PFSK-1 (cell line): Measurements from ENCODE around the gene EVA1B.

Experiments
- FOXP2 ChIP-seq: optimal IDR thresholded peaks from 2 replicates; pipeline ENCODE3; 2011; ENCODE audit warnings: borderline replicate concordance, control low read depth, inconsistent platforms; ENCODE audit not compliant: insufficient read depth; ENCODE audit errors: extremely low read length, extremely low read depth
- POLR2AphosphoS5 ChIP-seq: IDR thresholded peaks from 2 replicates; pipeline ENCODE4 v1.6.1; 2012; ENCODE audit warnings: low read depth, mild to moderate bottlenecking, control low read depth, low read length, moderate library complexity
- SIN3A ChIP-seq: IDR thresholded peaks from 2 replicates; pipeline ENCODE4 v1.6.1; 2012; ENCODE audit warnings: mild to moderate bottlenecking, low read length, moderate library complexity, borderline replicate concordance; ENCODE audit not compliant: insufficient read depth
- TAF1 ChIP-seq: IDR thresholded peaks from 2 replicates; pipeline ENCODE4 v1.6.1; 2012; ENCODE audit warnings: low read length, control low read depth, borderline replicate concordance; ENCODE audit not compliant: insufficient read depth
- TF ChIP-seq, protein P1 (sequence below), 2 experiments: IDR thresholded peaks; 2 replicates each; pipeline versions ENCODE4 v1.6.1 to v1.8.0; 2011 to 2012; ENCODE audit warnings: low read depth in 2 of 2, low read length in 2 of 2, control low read depth in 1 of 2, inconsistent platforms in 1 of 2, mild to moderate bottlenecking in 1 of 2, moderate library complexity in 1 of 2; ENCODE audit not compliant: insufficient read depth in 1 of 2

The EVA1B gene

DNA sequence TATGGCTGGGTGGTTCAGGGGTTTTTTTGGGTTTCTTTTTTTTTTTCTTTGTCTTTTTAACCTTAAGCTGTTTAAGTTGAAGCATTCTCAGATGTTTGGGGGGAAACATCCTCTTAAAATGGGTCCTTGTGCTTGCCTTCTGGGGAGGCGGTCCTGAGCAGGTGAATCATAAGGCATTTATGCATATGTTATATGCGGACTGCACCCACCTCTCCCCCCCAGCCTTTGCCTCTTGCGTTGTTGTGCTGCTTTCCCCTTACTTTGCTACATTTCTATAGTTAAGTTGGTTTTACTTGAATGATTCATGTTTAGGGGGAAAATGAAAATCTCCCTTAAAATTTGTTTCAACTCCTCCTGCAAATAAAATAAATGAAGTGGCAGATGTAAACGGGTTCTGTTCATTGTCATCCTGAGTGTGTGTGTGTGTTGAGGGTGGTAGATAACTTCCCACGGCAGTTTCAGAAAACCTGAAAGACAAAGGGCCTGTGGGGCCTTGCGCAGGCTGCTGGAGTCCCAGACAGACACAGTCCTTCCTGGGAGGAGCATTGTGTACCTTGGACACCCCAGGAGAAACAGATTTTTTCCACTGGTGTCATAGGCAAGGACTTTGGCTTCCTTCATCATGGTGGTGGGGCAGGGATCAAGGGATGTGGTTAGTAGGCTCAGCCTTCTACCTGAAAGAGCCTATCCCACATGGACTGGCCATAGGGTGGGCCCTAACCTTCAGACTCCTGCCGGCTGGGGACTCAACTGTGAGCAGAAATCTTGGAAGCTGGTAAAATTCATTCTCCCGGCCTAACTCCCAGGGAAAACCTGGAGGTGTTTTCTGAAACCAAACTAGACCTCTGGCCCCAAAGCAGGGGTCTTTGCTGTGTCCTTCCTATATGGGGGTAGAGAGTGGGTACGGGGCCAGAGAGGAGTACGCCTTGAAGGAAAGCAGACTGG is 18.2 kb downstream of the EVA1B start:
- TF ChIP-seq FOXP2 (no peak), TAF1 (no peak), SIN3A (no peak), POLR2AphosphoS5 (no peak)
- TF ChIP-seq, protein P1, sequence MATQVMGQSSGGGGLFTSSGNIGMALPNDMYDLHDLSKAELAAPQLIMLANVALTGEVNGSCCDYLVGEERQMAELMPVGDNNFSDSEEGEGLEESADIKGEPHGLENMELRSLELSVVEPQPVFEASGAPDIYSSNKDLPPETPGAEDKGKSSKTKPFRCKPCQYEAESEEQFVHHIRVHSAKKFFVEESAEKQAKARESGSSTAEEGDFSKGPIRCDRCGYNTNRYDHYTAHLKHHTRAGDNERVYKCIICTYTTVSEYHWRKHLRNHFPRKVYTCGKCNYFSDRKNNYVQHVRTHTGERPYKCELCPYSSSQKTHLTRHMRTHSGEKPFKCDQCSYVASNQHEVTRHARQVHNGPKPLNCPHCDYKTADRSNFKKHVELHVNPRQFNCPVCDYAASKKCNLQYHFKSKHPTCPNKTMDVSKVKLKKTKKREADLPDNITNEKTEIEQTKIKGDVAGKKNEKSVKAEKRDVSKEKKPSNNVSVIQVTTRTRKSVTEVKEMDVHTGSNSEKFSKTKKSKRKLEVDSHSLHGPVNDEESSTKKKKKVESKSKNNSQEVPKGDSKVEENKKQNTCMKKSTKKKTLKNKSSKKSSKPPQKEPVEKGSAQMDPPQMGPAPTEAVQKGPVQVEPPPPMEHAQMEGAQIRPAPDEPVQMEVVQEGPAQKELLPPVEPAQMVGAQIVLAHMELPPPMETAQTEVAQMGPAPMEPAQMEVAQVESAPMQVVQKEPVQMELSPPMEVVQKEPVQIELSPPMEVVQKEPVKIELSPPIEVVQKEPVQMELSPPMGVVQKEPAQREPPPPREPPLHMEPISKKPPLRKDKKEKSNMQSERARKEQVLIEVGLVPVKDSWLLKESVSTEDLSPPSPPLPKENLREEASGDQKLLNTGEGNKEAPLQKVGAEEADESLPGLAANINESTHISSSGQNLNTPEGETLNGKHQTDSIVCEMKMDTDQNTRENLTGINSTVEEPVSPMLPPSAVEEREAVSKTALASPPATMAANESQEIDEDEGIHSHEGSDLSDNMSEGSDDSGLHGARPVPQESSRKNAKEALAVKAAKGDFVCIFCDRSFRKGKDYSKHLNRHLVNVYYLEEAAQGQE (IDR thresholded peaks at IDR 0.05; ENCODE audit: insufficient read depth in 1 of 2, low read depth in 2 of 2, low read length in 2 of 2) = no peak

- no peak for TF ChIP-seq POLR2AphosphoS5
Measured at GRCh38 chr1:36304521-36304920, 18.9 kb downstream of the EVA1B start.

DNA sequence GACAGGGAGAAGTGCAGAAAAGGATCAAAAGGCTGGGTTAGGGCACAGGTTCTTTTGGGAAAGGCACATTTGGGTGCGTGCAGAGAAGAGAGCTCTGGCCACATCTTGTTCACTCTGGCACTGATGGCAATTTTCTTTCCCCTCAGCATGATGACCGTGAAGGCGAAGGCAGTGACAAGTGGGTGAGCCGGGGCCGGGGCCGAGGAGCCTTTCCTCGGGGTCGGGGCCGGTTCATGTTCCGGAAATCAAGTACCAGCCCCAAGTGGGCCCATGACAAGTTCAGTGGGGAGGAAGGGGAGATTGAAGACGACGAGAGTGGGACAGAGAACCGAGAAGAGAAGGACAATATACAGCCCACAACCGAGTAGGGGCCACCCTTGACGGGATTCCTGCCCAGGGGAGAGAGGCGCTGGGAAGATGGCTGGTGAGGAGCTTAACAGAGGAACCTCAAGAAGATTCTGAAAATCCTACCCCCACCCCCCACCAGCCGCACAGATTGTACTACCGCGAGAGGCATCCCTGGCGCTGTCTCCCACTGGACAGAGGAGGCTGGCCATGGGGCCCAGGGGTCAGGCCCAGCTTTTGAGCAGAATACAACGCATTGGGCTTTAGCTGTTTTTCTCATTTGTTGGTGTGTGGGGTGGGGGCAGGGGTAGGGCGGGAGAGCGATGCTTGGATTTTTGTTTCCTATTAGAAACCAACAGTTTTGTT is 19.6 kb downstream of the EVA1B start:
- no peak for TF ChIP-seq TAF1
- no peak for TF ChIP-seq FOXP2
- TF ChIP-seq, protein P1 (IDR thresholded peaks at IDR 0.05; ENCODE audit: insufficient read depth in 1 of 2, low read depth in 2 of 2, low read length in 2 of 2) = no peak
- TF ChIP-seq SIN3A = no peak
- TF ChIP-seq POLR2AphosphoS5 = no peak

DNA sequence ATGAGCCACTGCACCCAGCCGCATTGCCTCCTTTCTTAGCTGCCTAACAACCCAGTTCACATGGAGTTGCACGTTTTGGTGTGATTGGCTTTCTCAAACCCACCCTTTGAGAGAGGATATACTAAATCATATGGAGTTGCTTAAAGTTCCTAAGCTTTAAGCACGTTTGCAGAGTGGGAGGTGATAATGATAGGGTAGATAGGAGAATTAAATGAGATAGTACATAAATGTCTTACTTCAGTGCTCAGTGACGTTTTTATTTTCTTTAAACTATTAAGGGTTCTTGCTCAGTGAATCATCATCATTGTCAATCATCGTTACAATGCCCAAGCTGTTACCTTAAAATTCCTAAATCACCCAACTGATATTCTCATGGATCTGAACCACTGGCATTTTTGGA is 20.2 kb downstream of the EVA1B start:
- TF ChIP-seq FOXP2 (no peak), TAF1 (no peak), POLR2AphosphoS5 (no peak), SIN3A (no peak)
- TF ChIP-seq, protein P1 (IDR thresholded peaks at IDR 0.05; ENCODE audit: insufficient read depth in 1 of 2, low read depth in 2 of 2, low read length in 2 of 2) = no peak

DNA sequence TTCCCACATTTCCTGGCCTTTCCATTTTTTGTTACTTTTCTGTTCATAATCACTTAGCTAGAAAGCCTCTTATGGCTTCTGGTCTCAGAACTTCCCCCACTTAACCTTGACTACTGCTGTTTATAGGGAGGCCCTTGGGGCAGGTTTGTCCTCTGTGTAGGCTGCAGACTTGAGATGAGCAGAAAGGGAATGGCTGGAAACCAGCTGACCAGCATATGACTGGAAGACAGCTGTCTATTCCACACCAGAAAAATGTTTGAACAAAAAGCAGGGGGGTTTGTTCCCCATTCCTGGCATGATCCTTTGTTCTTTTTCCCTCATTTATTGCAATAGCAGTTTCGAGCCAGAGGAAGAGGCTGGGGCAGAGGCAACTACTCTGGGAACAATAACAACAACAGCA is 22.2 kb downstream of the EVA1B start:
- TF ChIP-seq SIN3A (no peak), FOXP2 (no peak)

DNA sequence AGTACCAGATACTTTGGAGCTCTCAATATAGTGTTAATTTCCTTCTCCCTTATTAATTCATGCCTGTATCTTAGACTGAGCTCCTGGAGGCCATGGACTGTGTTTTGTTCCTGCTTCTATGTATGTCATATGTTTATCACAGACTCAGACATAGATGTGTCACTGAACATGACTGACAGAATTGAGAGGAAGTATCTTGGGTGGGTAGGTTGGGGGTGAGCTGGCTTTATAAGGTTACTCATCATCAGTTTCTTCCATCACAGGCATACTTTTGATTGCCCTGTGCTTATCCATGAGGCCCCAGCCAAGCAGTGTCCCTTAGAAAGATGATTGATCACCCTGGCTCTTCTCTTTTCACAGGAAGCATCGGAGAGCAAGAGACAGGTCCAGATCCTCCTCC is 22.9 kb downstream of the EVA1B start:
- TF ChIP-seq SIN3A = no peak
- TF ChIP-seq, protein P1 (IDR thresholded peaks at IDR 0.05; ENCODE audit: insufficient read depth in 1 of 2, low read depth in 2 of 2, low read length in 2 of 2) = no peak
- TF ChIP-seq FOXP2 = no peak
- TF ChIP-seq POLR2AphosphoS5 = no peak
- TF ChIP-seq TAF1 = no peak
